Uterus (tissue), 4 donors: ENCODE data around the gene ARPC2. TPM values are rescaled to one million over a fixed set of nuclear protein-coding genes. Genes with fewer than 3 reads are reported as not detected.

Experiments used
- DNase-seq, 2 donors: peaks; one replicate each; pipeline ENCODE4 v3.0.0-alpha.2; 2019 to 2020
- H3K27ac ChIP-seq, 2 donors: fragments of 200-600 bp; sonication (generic); 1 replicate in 1 of 2; 2 replicates in 1 of 2; pipeline ENCODE4 v1.5.1; 2016 to 2018
- H3K27me3 ChIP-seq, 2 donors: fragments of 200-600 bp; sonication (generic); one replicate each; pipeline ENCODE4 v1.5.1; 2018 to 2019; ENCODE audit warnings: control low read depth in 1 of 2
- H3K36me3 ChIP-seq, 2 donors: fragments of 200-600 bp; sonication (generic); one replicate each; pipeline ENCODE4 v1.5.1; 2019; ENCODE audit warnings: control low read depth in 1 of 2
- H3K4me1 ChIP-seq, 2 donors: fragments of 200-600 bp; sonication (generic); one replicate each; pipeline ENCODE4 v1.5.1; 2018 to 2019; ENCODE audit warnings: control low read depth in 1 of 2
- H3K4me3 ChIP-seq, 2 donors: fragments of 200-600 bp; sonication (generic); 1 replicate in 1 of 2; 2 replicates in 1 of 2; pipeline ENCODE4 v1.5.1; 2018 to 2019; ENCODE audit warnings: mild to moderate bottlenecking in 1 of 2
- H3K9me3 ChIP-seq, 2 donors: fragments of 200-600 bp; sonication (generic); one replicate each; pipeline ENCODE4 v1.5.1; 2019; ENCODE audit warnings: control low read depth in 1 of 2
- CTCF ChIP-seq, 4 experiments: fragments of 200-600 bp in 2 of 4; fragments of 450-650 bp in 2 of 4; sonication (generic) in 2 of 4; IDR thresholded peaks; one replicate each; pipeline ENCODE4 v1.5.1; 2016 to 2019; ENCODE audit warnings: antibody characterized with exemption in 4 of 4, mild to moderate bottlenecking in 2 of 4, moderate library complexity in 1 of 4
- POLR2A ChIP-seq, 2 donors: fragments of 450-650 bp; IDR thresholded peaks; one replicate each; pipeline ENCODE4 v1.6.1; 2016; ENCODE audit warnings: antibody characterized with exemption in 2 of 2, mild to moderate bottlenecking in 1 of 2, moderate library complexity in 1 of 2
- intact Hi-C: fragments of 100-400 bp; cut with DNase I; formaldehyde crosslinking; loops from one replicate; pipeline ENCODE4 v1.15.1; 2023; ENCODE audit warnings: low total_unique reads
- total RNA-seq, 4 donors: library from RNA; depleted of rRNA in 3 of 4; stranded (reverse); fragments of >200 nt in 3 of 4; gene quantifications; one replicate each; pipeline versions ENCODE4 v1.1.0 to v1.2.4, GENCODE V29; 2014 to 2023
- donor health status: DM: yes; HTN: yes; CAD: no.

The ARPC2 gene
- total RNA-seq, 4 donors from 2014 or later: 87.9 to 162 (median 159) TPM

DNA sequence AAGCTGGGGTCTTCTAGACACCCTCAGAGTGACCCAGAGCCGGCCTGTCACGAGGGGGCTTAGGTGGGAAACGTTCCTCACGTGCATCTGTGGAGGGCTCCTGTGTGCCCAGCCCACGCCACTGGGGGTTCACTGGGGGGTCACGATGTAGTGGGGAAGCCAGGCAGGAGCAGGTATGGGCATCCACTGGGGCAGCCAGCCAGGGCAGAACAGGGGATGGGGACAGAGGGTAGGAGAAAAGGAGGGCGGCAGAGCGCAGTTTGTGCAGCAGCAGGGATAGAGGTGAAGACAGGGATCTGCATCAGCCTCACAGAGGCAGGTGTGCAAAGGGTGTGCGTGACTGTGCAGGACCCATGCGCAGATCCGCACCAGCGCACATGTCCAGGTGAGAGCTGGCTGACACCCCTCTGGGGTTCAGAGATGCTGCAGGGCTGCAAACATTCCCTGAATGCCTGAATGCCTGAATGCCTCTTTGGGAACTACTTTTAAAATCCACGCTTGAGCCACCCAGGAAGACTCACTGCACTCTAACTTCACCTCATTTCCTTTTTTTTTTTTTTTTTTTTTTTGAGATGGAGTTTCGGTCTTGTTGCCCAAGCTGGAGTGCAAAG, 63.4 kb downstream of the ARPC2 start:
- Histone ChIP-seq H3K27me3 (no peaks in the 10 kb centered on the region), H3K9me3 (no peaks in the 10 kb centered on the region), H3K27ac (no peak overlapping the region), H3K4me1 (peaks cover 14 to 24% of the 10 kb centered on the region in 2 donors), H3K4me3 (no peak overlapping the region), H3K36me3 (no peaks in the 10 kb centered on the region)
- no peak for TF ChIP-seq CTCF (IDR thresholded peaks at IDR 0.05)
- no peak for TF ChIP-seq POLR2A (IDR thresholded peaks at IDR 0.05)
- intact Hi-C loops: no loop called here
- no peak for DNase-seq

GRCh38 chr2:218281449-218281848, 64.5 kb downstream of the ARPC2 start:
- DNase-seq: no peak
- H3K27ac ChIP-seq: peak overlapping the region; percentile 98 to 100
- intact Hi-C loops: no loop called here
- H3K9me3 ChIP-seq: no peaks in the 10 kb centered on the region
- peaks cover 20 to 34% of the 10 kb centered on the region in 2 donors for H3K4me1 ChIP-seq
- no peak overlapping the region for H3K4me3 ChIP-seq
- no peaks in the 10 kb centered on the region for H3K36me3 ChIP-seq
- TF ChIP-seq POLR2A (IDR thresholded peaks at IDR 0.05) (no peak), CTCF (IDR thresholded peaks at IDR 0.05) (no peak)
- no peaks in the 10 kb centered on the region for H3K27me3 ChIP-seq

DNA sequence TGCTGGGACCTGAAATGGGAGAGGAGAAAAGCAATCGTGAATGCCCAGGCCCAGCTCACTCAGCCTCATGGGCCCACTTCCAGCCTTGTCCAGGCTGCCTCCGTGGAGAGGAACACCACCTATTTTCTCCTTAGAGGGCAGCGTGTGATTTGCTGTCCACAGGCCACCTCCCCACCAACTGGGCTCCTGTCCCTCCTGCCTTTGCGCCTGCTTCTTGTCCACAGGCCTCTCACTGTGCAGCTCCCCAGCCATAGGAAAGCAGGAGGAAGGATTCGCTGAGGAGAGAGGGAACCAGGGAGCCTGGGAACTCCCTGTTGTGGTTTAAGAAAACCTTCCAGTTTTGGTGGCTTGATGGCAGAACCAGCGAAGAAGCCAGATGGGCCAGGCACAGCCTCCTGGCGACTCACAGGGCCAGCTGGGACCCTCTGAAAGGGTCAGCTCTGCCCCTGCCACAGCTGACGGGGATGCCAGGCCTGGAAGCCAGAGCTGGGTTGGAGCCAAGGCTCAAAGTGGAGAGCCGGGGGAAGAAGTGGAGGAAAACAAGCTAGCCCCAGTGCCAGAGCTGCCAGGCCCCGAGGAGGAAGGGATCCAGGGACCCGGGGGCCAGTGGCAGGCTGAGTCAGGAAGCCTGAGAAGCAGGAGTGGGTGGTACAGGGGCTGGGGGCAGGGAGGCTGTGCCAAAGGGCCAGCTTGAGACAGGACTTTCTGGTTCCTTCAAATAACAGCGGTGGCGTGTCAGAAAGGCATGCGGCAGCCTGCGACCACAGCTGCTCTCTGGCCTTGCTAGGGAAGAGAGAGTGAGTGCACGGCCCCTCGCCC, 65.4 kb downstream of the ARPC2 start:
- Histone ChIP-seq H3K27me3 (no peaks in the 10 kb centered on the region), H3K9me3 (no peaks in the 10 kb centered on the region), H3K4me1 (peaks cover 20 to 36% of the 10 kb centered on the region in 2 donors), H3K4me3 (no peak overlapping the region), H3K36me3 (no peaks in the 10 kb centered on the region), H3K27ac (peak overlapping the region; percentile 98 to 100)
- intact Hi-C loops: no loop called here
- TF ChIP-seq POLR2A (IDR thresholded peaks at IDR 0.05): no peak
- no peak for TF ChIP-seq CTCF (IDR thresholded peaks at IDR 0.05)
- DNase-seq: no peak

GRCh38 chr2:218284106-218284811, 67.3 kb downstream of the ARPC2 start:
- TF ChIP-seq CTCF (IDR thresholded peaks at IDR 0.05): no peak
- TF ChIP-seq POLR2A (IDR thresholded peaks at IDR 0.05): no peak
- Histone ChIP-seq H3K36me3 (no peaks in the 10 kb centered on the region), H3K27me3 (no peaks in the 10 kb centered on the region), H3K4me1 (peaks cover 20 to 43% of the 10 kb centered on the region in 2 donors), H3K9me3 (no peaks in the 10 kb centered on the region), H3K27ac (peak overlapping the region; percentile 98 to 100), H3K4me3 (no peak overlapping the region)
- intact Hi-C loops: no loop called here
- peak in 1 of 2 donors; percentile 48 for DNase-seq
